NCI-H1092 (cell line): Measurements from ENCODE around the gene A3GALT2.
"Not testable (repeated sequence)": the region's sequence is repeated elsewhere in the genome, so short reads cannot be mapped to it uniquely, and the experiment has no call there.

ENCODE experiments used
- DNase-seq: peaks from one replicate; lab custom pipeline; 2025; lab: John Stamatoyannopoulos, UW

The A3GALT2 gene

DNA sequence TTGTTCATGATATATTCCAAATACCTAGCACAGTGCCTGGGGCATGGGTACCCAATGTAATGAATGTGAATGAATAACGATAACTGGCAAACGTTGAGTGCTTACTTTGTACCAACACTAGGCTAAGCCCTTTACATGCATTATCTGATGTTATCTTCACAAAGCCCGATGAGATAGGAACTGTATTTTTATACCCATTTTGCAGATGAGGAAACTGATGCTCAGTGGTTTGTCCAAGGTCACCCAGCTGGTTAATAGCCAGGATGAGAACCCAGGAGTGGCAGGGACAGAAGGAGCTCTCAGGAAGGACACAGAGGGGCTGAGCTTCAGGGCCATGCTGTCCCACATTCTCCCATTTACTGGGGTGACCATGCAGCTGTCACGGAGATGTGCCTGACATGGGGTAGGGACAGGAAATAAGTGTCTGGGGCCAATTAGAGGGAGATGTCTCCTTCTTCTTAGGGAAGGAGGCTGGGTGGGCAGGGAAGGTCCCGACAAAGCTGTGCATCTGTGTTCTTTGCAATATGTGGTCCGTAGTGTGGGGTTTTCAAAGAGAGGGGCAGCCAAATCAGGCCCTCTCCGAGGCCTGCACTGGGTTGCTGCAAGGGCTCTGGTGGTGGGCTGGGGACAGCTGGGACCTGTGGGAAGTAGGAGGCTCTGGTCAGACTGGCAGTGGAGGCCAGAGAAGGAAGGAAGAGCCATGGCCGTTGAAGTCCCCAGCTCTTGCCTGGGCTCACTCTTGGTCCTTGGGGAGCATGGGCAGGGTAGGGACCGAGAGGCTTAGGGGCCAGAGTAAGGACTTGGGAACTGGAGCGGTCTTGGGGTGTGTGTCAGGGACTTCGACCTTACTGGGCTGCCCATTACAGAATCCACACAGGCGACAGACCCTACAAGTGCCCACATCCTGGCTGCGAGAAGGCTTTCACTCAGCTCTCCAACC, 26.6 kb downstream of the A3GALT2 start:
- no peak for DNase-seq

DNA sequence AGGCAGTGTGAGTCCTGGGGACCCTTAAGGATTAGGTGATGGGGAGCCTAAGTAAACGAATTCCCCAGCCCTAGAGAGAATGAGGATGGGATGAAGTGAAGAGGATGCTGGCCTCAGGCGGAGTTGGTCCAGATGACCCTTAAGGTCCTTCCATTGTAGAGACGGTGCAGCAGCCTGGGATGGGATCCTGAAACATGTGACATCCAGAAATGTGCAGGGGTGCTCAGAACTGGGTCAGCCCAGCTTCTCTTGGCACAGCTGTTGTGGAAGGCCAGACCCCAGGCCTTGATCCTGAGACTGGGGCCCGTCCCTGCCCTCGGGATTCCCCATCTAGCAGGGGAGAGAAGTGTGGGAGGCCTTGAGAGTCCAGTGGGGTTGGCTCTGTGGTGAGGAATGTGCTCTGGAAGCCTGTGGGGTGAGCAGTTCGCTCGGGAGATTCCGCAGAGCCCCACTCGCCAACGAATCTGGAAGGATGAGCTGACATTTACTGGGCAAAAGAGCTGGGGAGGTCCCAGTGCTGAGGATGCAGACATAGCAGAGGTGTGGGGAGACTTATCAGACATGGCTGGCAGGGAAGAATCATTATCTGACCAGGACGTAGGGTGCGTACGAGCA, 28.1 kb downstream of the A3GALT2 start:
- no peak for DNase-seq

DNA sequence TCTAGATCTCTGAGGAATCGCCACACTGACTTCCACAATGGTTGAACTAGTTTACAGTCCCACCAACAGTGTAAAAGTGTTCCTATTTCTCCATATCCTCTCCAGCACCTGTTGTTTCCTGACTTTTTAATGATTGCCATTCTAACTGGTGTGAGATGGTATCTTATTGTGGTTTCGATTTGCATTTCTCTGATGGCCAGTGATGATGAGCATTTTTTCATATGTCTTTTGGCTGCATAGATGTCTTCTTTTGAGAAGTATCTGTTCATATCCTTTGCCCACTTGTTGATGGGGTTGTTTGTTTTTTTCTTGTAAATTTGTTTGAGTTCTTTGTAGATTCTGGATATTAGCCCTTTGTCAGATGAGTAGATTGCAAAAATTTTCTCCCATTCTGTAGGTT, 30.3 kb downstream of the A3GALT2 start:
- not testable (repeated sequence) for DNase-seq

DNA sequence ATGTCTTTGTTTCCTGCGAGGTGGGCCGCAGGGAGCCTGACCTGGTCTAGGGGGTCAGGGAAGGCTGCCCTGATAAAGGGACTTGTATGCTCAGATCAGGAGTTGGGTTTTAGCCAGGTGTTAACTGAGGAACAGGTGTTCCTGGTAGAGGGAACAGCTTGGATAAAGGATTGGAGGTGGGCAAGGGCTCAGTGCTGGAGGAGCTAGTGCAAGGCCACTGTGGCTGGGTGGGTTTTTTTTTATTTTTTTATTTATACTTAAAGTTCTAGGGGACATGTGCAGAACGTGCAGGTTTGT, 31.1 kb downstream of the A3GALT2 start:
- DNase-seq: no peak

DNA sequence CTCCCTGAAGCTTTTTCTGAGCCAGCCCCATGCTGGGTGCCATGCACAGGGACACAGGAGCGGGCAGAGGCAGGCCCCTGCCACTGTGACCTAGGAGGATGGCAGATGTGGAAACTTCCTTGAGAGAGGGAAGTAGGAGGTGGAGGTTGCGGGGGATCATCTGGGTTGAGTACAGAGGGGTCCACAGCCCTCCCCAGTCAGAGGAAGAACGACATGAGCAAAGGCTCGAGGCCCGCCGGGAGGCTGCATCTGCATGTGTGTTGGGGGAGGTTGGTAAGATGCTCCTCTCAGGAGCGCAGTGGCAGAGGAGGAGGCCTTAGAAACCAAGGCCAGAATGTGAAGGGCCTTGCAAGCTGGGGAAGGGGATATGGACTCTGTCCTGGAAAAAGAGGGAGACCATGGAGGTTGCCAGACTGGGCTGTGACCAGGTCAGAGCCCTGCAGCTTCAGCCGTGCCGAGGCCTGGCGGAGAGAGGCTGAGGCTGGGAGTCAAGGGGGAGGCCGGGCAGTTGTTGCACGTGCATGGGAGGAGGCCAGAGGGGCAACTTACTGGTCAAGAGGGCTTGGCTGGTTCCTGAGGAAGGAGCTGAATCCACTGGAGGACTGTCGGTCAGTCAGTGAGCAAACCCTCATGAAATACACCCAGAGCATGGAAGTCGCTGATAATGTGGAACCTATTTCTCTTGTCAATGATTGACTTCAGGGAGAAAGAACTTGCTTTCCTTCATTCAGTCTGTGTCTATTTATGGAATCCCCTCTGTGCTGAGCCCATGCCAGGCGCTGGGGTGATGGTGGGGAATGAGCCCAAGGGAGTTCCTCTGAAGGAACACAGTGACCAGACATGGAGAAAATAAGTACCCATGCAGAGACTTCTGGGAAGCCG, 31.7 kb downstream of the A3GALT2 start:
- DNase-seq: no peak

DNA sequence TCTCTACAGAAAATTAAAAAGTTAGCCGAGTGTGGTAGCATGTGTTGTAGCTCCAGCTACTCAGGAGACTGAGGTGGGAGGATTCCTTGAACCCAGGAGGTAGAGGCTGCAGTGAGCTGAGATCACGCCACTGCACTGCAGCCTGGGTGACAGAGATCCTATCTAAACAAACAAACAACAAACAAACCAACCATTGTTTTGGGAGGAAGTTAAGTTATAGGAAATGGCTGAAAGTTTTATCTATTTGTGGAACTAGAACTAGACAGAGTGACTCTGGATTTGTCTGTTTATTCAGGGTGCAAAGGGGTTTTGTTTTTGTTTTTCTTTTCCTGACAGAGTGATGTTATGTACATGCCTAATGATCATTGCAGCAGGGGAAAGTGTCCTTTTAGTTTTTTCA, 33.6 kb downstream of the A3GALT2 start:
- no peak for DNase-seq

DNA sequence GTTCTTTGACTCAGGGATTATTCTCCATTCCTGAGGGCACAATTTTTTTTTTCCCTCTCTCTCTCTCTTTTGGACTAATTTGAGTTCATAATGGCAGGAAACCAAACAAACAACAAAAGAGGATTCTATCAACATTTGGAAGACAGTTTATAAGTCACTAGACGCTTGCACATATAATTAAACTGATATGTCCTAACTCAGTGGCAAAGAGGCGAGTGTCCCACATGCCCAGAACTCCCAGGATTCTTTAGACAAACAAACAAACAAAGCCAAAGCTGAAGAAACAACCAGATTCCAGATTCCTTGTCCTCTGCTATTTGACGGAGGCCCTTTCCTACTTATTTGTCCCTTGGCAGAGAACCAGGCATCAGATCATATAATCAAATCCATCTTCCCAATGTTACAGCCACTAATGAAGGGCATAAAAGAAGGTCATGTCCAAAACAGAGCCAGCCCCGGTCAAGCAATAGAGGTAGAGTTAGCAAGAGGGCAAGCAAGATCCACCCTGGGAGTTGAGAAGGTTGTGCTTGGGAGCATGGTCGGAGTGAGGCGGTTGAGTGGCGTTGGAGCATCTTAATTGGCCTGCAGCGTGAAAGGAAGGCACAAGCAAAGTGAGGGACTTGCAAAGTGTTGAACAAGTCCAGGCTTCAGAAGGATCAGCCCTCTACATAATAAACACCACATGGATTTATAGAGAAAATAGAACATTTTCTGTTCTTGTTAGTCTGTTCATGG, 34.3 kb downstream of the A3GALT2 start:
- no peak for DNase-seq

DNA sequence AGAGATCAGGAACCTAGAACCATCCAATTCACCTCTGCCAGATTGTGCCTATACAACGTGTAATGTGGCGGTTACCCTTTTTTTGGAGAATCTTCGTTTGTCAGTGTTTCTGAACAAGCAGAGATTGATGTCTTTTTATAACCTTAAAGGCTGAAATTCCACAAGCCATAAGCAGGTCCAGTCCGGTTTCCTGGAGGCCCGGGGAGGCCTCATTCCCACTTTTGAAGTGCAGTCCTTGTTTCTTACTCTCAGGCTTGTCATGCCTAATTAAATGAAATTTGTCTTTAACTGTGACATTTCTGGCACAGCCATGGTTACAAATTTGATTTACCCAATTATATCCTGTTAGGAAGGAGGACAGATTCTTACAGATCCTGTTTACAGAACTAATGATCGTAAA, 36.8 kb downstream of the A3GALT2 start:
- no peak for DNase-seq

DNA sequence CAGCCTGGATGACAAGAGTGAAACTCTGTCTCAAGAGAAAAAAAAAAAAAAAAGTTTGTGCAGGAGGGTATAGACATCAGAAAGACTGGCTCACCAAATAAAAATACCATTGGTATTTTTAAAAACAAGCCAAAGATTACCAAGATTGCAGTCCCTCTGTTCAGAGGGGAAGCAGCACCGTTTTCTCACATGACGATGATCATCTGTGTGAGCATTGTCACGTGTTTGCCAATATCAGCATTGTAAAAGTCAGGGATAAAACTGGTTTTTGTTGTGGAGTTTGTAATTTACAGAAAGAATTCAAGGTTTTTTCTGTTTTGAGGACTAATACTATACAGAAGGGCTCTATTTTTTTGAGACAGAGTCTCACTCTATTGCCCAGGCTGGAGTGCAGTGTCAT, 38.1 kb downstream of the A3GALT2 start:
- no peak for DNase-seq

DNA sequence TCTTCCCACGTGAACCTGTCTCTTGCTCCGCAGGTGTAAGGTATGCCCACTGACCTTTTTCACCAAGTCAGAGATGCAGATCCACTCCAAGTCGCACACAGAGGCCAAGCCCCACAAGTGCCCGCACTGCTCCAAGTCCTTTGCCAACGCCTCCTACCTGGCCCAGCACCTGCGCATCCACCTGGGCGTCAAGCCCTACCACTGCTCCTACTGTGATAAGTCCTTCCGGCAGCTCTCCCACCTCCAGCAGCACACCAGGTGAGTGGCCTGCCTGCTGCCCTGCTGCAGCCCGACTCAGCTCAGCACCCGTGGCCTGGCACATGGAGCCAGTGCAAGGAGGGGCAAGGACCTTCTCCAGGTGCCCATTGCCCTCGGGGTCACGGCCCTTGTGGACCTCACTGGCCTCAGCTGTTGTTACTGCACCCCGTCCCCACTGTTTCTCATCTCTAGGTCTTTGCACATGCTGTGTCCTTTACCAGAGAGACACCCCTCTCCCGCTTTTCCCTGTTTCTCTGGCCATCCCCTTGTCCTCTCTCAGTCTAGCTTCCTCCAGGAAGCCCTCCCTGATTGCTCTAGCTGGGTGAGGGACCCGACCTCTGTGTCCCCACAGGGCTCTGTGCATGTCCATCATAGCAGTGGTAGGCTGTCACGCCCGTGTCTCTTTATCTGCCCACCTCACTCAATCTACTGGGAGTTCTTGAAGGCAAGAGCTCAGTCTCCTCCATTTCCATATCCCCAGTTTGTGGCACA, 39.2 kb downstream of the A3GALT2 start:
- DNase-seq: no peak

DNA sequence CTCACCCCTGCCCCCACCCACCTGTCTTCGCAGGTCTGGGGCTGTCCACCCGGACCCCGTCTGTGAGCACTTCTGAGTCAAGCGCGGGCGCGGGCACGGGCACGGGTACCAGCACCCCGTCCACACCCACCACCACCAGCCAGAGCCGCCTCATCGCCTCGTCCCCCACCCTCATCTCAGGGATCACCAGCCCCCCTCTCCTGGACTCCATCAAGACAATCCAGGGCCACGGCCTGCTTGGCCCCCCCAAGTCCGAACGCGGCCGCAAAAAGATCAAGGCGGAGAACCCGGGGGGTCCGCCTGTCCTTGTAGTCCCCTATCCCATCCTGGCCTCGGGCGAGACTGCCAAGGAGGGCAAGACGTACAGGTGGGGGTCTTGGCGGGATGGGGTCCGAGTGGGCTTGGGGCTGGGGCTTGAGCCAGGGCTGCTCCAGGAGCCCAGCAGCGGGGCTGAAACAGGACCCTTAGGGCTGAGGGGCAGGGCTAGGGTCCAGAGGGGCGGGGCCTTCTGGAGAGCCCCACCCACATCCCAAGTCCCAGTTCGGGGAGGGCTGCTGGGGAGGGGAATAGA, 40.7 kb downstream of the A3GALT2 start:
- DNase-seq: no peak

DNA sequence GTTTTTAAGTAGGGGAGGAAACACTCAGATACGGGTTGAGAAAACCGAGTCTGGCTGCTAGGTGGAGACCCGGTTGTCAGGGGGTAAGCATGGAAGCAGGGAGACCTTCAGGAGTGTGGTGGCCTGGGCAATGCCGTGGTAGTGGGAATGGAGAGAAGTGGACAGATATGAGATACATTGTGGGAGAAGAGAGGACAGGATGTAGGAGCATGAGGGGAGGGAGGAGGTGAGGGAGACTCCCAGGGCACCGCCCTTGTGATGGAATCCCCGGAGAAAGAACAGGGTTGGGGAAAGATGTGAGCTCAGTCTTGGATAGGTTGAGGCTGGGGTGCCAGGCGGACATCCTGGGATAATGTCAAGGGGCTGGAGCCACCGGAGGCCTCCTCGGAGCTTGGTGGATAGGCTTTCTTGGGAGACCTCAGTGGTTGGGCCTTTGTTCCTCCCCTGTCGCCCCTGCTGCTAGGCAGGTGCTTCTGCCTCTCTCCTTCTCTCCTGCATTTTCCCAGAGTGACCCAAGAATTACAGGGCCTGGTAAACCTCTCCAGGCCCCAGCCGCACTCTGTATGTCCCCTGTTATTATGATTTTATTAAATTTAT, 43.3 kb downstream of the A3GALT2 start:
- DNase-seq: no peak

DNA sequence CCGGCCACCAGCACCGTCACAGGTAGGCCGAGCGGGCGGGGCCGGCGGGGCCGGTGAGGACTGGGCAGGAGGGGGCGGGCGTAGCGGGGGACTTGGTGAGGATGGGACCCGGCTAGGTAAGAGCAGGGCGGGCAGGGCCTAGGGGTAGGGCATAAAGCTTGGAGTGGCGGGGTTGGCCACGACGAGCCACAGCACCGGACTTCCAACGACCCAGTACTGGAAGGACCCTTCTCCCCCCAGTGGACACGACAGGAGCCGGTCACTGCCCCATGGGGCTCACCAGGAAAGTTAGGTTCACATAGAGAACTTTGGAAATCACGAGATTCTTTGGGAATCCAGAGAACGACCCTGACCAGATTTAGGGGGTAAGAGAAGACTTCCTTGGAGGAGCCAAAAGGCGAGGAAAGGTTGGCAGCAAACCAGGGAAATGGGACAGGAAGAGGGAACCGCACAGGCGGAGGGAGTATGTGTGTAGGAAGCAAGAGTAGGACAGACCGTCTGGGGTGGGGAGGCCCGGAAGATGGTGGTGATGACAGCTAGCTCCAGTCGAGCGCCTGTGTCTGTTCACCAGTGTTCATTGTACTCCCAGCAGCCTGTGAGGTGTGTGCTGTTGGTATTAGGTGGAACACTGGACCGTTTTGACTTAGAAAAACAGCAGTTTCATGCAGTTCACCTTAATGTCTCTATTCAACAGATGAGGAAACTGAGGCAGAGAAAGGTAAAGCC, 44.2 kb downstream of the A3GALT2 start:
- DNase-seq: no peak

DNA sequence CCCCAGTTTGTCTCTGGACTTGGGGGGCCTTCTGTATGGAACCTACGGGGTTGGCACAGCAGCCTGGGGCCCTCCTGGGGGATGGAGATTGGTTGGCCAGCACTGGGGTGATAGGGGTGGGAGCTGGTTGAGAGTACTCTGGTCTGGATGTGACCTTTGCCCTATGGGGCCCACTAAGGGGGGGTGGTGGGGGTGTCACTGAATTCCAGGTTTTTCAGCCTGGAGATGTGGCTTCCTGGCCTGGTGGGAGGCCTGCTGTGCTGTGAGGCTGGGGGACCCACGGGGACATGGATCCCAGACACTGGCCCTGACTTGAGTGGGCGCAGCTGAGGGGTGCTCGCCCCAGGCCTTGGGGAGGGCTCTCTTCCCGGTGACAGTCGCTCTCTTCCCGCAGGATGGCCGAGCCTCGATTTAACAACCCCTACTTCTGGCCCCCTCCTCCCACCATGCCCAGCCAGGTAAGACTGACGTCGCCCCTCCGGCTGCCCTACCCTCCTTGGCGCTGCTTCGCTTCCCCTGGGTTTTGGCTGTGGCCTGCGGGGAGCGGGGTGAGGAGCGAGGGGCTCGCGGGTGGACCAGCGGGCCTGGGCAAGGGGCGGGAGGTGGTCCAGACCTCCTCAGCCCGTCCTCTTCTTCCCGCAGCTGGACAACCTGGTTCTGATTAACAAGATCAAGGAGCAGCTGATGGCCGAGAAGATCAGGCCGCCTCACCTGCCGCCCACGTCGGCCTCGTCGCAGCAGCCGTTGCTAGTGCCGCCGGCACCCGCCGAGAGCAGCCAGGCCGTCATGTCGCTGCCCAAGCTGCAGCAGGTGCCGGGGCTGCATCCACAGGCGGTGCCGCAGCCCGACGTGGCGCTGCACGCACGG, 45.0 kb downstream of the A3GALT2 start:
- no peak for DNase-seq

DNA sequence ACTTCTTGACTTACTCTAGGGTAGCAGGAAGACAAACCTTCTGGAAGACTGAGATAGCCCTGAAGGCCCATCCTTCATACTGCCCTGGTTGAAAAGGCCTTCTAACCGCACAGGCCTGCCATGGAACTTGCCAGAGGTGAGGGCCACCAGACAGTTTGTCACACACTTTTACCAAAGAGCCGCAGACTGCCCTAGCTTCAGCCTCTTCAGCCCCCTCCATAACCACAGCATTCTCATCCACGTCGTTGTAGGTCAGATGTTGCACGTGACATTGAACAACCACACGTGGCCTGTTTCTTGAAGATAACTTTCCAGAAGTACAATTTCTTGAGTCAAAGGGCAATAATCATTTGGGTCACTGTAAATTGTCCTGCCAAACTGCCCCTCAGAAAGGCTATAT, 45.7 kb downstream of the A3GALT2 start:
- no peak for DNase-seq

DNA sequence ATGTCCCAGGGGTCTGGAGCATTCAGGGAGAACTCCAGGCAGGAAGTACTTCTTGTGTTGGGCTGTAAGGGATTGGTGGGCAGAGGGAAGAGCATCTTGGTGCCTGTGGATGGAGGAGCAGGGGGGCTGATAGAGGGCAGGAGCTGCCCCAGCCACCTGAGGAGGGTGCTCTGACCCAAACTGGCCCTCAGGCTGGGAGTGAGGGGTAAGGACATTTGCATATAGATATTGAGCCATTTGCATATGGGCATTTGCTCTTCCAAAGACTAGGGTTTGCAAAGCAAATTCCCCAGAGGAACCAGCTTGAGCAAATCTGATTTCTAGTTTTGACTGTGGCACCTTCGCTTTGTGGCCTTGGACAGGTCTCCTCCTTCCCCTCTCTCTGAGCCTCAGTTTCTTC, 46.5 kb downstream of the A3GALT2 start:
- no peak for DNase-seq

DNA sequence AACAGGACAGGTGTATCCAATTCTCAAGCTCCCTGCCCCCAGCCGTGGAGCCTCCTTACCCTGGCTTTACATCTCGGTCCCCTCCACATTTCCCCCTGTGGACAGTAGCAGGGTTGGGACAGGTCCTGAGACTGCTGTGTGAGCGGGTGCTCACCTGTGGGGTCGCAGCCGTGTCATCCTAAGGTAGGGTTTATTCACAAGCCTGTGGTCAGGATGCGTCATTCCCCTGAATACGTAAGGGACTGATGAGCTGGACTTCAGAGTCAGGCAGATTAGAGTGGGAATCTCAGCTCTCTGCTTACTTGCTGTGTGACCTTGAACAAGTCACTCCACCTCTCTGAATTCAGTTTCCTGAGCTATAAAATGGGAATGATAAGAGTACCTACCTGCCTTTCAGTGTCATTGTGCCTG, 46.9 kb downstream of the A3GALT2 start:
- DNase-seq: no peak

DNA sequence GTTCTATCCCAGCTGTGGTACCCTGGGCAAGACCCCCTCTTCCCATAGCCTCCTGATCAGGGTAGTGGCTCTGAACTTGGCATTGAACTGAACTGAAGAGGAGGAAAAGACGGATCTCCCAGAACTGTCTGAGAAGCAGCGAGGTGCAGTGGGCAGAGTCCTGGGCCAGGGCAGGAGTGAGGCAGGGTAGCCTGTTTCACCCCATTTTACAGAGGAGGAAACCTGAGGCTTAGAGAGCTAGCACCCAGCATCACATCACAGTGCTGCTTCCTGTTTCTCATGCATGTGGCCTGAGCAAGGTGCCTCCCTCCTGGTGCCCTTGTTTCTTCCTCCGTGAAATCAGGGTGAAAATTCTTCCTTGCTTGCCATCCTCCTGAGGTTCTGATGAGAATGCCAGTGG, 47.5 kb downstream of the A3GALT2 start:
- no peak for DNase-seq

DNA sequence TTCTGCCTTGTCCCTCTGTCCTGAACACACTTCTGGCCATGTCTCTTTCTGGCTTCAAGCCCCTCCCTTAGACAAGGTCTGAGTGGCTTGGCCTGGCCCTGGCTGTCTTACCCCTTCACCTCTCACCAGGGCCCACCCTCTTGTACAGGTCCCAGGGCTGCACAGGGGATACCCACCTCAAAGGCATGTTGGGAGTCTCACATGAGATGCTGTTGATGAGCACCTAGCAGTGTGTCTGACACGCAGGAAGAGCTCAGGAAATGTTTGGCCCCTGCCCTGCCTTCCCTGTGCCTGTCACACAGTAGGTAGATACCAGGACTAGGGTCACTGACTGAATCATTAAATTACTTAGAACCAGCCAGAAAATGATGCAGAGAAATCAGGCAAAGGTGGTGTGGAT, 48.0 kb downstream of the A3GALT2 start:
- no peak for DNase-seq
